K562 (cell line): ENCODE data around the gene ZNF616. TPM values are rescaled to one million over a fixed set of nuclear protein-coding genes. Genes with fewer than 3 reads are reported as not detected.
A peak's percentile ranks its signal among the peaks of the same experiment; 100 is the strongest.

Experiments
- CHCHD3 ChIP-seq: fragments of 250-450 bp; sonication (Bioruptor Pico); IDR thresholded peaks from 2 replicates; pipeline ENCODE4 v2.1.2; 2022; ENCODE audit warnings: mild to moderate bottlenecking
- ELF4 ChIP-seq: fragments of 450-650 bp; formaldehyde crosslinking; IDR thresholded peaks from 2 replicates; pipeline ENCODE4 v1.4.0; 2022; ENCODE audit warnings: missing genetic modification characterization
- FOXA1 ChIP-seq: fragments of 450-650 bp; IDR thresholded peaks from 2 replicates; pipeline ENCODE4 v1.6.1; 2016; ENCODE audit warnings: mild to moderate bottlenecking, borderline replicate concordance
- MTA3 ChIP-seq: fragments of 450-650 bp; formaldehyde crosslinking; IDR thresholded peaks from 2 replicates; pipeline ENCODE4 v1.6.1; 2017; ENCODE audit warnings: mild to moderate bottlenecking, borderline replicate concordance
- NFIX ChIP-seq: fragments of 250-450 bp; sonication (Bioruptor Pico); IDR thresholded peaks from 2 replicates; pipeline ENCODE4 v1.4.0; 2020; ENCODE audit warnings: low read depth, mild to moderate bottlenecking, moderate library complexity
- RHOXF2B ChIP-seq: fragments of 250-450 bp; sonication (Bioruptor Pico); conservative IDR thresholded peaks from 2 replicates; pipeline ENCODE4 v1.5.1; 2021
- SAP30 ChIP-seq: fragments of 200-600 bp; sonication (generic); IDR thresholded peaks from 2 replicates; pipeline ENCODE4 v1.6.1; 2012; ENCODE audit warnings: borderline replicate concordance, low read depth, mild to moderate bottlenecking, moderate library complexity, low read length, control low read depth, inconsistent platforms; ENCODE audit not compliant: insufficient read depth, poor library complexity, severe bottlenecking
- SIX5 ChIP-seq, 2 experiments: IDR thresholded peaks; 2 replicates each; pipeline ENCODE4 v1.6.1; 2011; ENCODE audit warnings: low read length in 2 of 2, borderline replicate concordance in 1 of 2, low read depth in 1 of 2, mild to moderate bottlenecking in 1 of 2, moderate library complexity in 1 of 2; ENCODE audit not compliant: insufficient read depth in 1 of 2
- U2AF2 ChIP-seq: fragments of 200-400 bp; formaldehyde crosslinking; optimal IDR thresholded peaks from 2 replicates; pipeline ENCODE3; 2017; ENCODE audit warnings: low read depth, mild to moderate bottlenecking, low read length
- ZNF146 ChIP-seq: IDR thresholded peaks from one replicate; pipeline ENCODE4 v1.6.1; 2018; ENCODE audit warnings: missing compliant biosample characterization; ENCODE audit not compliant: unreplicated experiment
- ZNF24 ChIP-seq: fragments of 450-650 bp; IDR thresholded peaks from 2 replicates; pipeline ENCODE4 v1.6.1; 2016
- polyA plus RNA-seq, 8 experiments: library from polyadenylated mRNA; depleted of rRNA in 4 of 8; stranded (reverse) in 5 of 8; unstranded in 3 of 8; fragments of >200 nt; fragmentation: Nextera tagmentation in 2 of 8; fragmentation: Illumina TruSeq in 1 of 8; extraction: Ambion mirVana in 2 of 8; extraction: Trizol in 1 of 8; gene quantifications; 2 replicates each; pipeline versions ENCODE4 v1.2.1 to v1.2.3, GENCODE V29; 2011 to 2014; ENCODE audit warnings: inconsistent platforms in 1 of 8, missing spikeins in 1 of 8
- total RNA-seq, 7 experiments: library from RNA; depleted of rRNA in 6 of 7; stranded (reverse); fragments of >200 nt in 6 of 7; fragmentation: Illumina TruSeq in 2 of 7; extraction: Trizol in 2 of 7; gene quantifications; 2 replicates each; pipeline versions ENCODE4 v1.2.1 to v1.2.3, GENCODE V29; 2011 to 2021; ENCODE audit warnings: low replicate concordance in 1 of 7
- TF ChIP-seq, protein P1 (sequence below): sonication (generic); formaldehyde crosslinking; IDR thresholded peaks from 2 replicates; pipeline ENCODE4 v1.8.1; 2023; ENCODE audit warnings: mild to moderate bottlenecking, missing genetic modification reagents
- TF ChIP-seq, protein P2 (sequence below): fragments of 450-650 bp; formaldehyde crosslinking; IDR thresholded peaks from 2 replicates; pipeline ENCODE4 v1.4.0; 2020; ENCODE audit warnings: mild to moderate bottlenecking, moderate library complexity
- TF ChIP-seq, protein P3 (sequence below): IDR thresholded peaks from 2 replicates; pipeline ENCODE4 v1.6.1; 2011; ENCODE audit warnings: borderline replicate concordance, low read depth, mild to moderate bottlenecking, moderate library complexity, low read length; ENCODE audit not compliant: insufficient read depth, poor library complexity, severe bottlenecking
- TF ChIP-seq, protein P4 (sequence below), 2 experiments: fragments of 450-650 bp in 1 of 2; sonication (generic) in 1 of 2; formaldehyde crosslinking; conservative IDR thresholded peaks; 2 replicates each; pipeline versions ENCODE4 v1.4.0 to v1.8.1; 2020 to 2022; ENCODE audit warnings: mild to moderate bottlenecking in 1 of 2, missing genetic modification reagents in 1 of 2
- TF ChIP-seq, protein P5 (sequence below): sonication (generic); formaldehyde crosslinking; IDR thresholded peaks from 2 replicates; pipeline ENCODE4 v1.8.0; 2023; ENCODE audit warnings: mild to moderate bottlenecking, missing genetic modification reagents
- TF ChIP-seq, protein P6 (sequence below): fragments of 250-450 bp; sonication (Bioruptor Pico); IDR thresholded peaks from 2 replicates; pipeline ENCODE4 v1.8.0; 2022; ENCODE audit warnings: moderate library complexity, mild to moderate bottlenecking, inconsistent platforms

Gene ZNF616
- total and polyA plus RNA-seq, 9 of the 15 experiments (the other 6 are each of a cell fraction or from before 2014, with no cell fraction given), result 3.4 to 13.0 (median 6.7) TPM

DNA sequence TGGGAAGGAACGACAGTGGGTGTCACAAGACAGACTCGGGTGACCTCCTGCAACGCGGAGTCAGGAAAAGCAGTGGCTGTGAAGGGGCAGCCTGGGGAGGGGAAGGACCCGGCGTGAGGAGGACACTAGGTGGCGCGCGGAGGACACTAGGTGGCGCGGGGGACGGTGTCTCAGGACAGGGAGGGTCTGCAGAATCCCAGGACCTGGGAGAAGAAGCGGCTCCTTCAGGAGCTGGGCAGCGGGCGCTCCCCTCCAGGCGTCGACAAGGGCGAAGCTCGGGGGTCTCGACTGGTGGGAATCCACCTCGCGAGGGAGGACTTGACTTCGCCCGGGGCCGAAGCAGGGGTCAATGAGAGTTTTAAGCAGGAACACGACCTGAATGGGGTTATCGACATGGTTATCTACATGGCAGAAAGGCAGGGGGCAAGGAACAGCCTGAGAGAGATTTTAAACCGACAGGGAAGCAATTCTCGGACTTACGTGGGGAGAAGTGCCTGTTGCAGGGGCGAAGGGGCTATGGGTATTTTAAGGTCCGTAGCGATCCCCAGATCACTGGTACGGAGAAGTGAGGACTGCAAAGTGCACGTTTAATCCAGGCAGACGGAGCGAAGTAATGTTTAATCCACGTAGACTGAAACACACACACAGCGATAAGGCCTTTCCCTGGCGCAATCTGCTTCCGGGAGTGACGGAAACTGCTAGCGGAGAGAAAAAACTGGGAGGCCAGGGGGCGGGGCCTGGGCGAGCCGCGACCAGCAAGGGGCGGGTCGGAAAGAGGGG, at the start of gene ZNF616 (continued):
- TF ChIP-seq, protein P1, sequence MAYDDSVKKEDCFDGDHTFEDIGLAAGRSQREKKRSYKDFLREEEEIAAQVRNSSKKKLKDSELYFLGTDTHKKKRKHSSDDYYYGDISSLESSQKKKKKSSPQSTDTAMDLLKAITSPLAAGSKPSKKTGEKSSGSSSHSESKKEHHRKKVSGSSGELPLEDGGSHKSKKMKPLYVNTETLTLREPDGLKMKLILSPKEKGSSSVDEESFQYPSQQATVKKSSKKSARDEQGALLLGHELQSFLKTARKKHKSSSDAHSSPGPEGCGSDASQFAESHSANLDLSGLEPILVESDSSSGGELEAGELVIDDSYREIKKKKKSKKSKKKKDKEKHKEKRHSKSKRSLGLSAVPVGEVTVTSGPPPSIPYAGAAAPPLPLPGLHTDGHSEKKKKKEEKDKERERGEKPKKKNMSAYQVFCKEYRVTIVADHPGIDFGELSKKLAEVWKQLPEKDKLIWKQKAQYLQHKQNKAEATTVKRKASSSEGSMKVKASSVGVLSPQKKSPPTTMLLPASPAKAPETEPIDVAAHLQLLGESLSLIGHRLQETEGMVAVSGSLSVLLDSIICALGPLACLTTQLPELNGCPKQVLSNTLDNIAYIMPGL (CRISPR knock-in tag), result no peak
- TF ChIP-seq, protein P2, sequence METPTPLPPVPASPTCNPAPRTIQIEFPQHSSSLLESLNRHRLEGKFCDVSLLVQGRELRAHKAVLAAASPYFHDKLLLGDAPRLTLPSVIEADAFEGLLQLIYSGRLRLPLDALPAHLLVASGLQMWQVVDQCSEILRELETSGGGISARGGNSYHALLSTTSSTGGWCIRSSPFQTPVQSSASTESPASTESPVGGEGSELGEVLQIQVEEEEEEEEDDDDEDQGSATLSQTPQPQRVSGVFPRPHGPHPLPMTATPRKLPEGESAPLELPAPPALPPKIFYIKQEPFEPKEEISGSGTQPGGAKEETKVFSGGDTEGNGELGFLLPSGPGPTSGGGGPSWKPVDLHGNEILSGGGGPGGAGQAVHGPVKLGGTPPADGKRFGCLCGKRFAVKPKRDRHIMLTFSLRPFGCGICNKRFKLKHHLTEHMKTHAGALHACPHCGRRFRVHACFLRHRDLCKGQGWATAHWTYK (CRISPR knock-in tag), result no peak
- TF ChIP-seq SAP30 (peak; percentile 61), ELF4 (CRISPR knock-in tag) (no peak), SIX5 (IDR thresholded peaks at IDR 0.05; ENCODE audit: borderline replicate concordance in 1 of 2, insufficient read depth in 1 of 2, low read depth in 1 of 2, low read length in 2 of 2) (no peak), ZNF24 (0 out of 2 replicates have a peak, but pooled peaks have one; percentile 10), U2AF2 (no peak), MTA3 (no peak; the same call in 1 of the 2 replicates), NFIX (CRISPR knock-in tag) (no peak), CHCHD3 (no peak), RHOXF2B (CRISPR knock-in tag) (no peak), ZNF146 (CRISPR knock-in tag) (no peak), FOXA1 (no peak)
- TF ChIP-seq, protein P3, sequence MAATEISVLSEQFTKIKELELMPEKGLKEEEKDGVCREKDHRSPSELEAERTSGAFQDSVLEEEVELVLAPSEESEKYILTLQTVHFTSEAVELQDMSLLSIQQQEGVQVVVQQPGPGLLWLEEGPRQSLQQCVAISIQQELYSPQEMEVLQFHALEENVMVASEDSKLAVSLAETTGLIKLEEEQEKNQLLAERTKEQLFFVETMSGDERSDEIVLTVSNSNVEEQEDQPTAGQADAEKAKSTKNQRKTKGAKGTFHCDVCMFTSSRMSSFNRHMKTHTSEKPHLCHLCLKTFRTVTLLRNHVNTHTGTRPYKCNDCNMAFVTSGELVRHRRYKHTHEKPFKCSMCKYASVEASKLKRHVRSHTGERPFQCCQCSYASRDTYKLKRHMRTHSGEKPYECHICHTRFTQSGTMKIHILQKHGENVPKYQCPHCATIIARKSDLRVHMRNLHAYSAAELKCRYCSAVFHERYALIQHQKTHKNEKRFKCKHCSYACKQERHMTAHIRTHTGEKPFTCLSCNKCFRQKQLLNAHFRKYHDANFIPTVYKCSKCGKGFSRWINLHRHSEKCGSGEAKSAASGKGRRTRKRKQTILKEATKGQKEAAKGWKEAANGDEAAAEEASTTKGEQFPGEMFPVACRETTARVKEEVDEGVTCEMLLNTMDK, result peak; percentile 66
- TF ChIP-seq, protein P4, sequence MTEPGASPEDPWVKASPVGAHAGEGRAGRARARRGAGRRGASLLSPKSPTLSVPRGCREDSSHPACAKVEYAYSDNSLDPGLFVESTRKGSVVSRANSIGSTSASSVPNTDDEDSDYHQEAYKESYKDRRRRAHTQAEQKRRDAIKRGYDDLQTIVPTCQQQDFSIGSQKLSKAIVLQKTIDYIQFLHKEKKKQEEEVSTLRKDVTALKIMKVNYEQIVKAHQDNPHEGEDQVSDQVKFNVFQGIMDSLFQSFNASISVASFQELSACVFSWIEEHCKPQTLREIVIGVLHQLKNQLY (CRISPR knock-in tag; conservative IDR thresholded peaks at IDR 0.05), result no peak
- TF ChIP-seq, protein P5, sequence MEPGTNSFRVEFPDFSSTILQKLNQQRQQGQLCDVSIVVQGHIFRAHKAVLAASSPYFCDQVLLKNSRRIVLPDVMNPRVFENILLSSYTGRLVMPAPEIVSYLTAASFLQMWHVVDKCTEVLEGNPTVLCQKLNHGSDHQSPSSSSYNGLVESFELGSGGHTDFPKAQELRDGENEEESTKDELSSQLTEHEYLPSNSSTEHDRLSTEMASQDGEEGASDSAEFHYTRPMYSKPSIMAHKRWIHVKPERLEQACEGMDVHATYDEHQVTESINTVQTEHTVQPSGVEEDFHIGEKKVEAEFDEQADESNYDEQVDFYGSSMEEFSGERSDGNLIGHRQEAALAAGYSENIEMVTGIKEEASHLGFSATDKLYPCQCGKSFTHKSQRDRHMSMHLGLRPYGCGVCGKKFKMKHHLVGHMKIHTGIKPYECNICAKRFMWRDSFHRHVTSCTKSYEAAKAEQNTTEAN (CRISPR knock-in tag), result no peak
- TF ChIP-seq, protein P6, sequence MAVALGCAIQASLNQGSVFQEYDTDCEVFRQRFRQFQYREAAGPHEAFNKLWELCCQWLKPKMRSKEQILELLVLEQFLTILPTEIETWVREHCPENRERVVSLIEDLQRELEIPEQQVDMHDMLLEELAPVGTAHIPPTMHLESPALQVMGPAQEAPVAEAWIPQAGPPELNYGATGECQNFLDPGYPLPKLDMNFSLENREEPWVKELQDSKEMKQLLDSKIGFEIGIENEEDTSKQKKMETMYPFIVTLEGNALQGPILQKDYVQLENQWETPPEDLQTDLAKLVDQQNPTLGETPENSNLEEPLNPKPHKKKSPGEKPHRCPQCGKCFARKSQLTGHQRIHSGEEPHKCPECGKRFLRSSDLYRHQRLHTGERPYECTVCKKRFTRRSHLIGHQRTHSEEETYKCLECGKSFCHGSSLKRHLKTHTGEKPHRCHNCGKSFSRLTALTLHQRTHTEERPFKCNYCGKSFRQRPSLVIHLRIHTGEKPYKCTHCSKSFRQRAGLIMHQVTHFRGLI (CRISPR knock-in tag), result no peak
